Measurements from ENCODE around the gene ZNF407.

The ZNF407 gene

DNA sequence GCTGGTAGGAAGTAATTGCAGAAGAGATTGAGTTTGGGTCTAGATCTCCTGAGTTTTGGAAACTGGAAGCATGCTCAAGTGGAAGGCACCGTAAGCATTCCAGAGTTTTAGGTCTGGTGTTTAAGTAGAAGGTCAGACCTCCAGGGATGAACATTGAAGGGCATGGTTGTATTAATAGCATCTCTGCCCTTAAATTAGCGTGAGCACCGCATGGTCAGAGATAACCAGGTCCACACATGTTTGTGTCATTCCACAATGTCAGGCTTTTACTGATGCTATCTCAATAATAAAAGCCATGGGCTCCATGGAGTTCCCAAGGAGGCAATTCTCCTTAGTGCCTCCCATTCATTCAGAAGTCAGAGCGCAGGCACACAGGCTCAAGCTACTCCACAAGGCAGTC, 28.3 kb upstream of the ZNF407 start:
- H3K4me3 ChIP-seq (ENCODE audit: control insufficient read depth, low read depth, low read length), result no peak overlapping the region
- TF ChIP-seq, protein P1, sequence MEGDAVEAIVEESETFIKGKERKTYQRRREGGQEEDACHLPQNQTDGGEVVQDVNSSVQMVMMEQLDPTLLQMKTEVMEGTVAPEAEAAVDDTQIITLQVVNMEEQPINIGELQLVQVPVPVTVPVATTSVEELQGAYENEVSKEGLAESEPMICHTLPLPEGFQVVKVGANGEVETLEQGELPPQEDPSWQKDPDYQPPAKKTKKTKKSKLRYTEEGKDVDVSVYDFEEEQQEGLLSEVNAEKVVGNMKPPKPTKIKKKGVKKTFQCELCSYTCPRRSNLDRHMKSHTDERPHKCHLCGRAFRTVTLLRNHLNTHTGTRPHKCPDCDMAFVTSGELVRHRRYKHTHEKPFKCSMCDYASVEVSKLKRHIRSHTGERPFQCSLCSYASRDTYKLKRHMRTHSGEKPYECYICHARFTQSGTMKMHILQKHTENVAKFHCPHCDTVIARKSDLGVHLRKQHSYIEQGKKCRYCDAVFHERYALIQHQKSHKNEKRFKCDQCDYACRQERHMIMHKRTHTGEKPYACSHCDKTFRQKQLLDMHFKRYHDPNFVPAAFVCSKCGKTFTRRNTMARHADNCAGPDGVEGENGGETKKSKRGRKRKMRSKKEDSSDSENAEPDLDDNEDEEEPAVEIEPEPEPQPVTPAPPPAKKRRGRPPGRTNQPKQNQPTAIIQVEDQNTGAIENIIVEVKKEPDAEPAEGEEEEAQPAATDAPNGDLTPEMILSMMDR (conservative IDR thresholded peaks at IDR 0.05; ENCODE audit: control insufficient read depth, insufficient read depth, low read depth, low read length), result no peak
- DNase-seq (ENCODE audit: low read depth), result no peak

DNA sequence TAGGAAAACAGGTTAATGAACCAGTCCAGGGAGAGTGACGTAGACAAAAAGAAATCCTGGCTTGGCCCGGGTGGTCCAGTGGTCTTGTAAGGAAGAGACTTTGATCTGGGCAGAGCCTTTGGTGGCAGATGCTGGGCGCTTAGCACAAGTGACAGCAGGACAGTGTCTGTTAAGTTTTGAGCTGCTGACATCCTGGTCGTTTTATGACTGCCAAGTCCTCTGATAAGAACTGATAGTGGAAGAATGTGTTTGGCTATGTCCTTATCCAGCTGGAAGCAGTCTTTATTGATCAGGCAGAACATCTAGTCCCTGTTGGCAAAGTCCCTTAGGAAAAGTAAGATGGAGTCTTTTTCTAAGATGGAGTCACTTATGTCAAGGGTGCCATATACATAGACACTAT, 27.4 kb upstream of the ZNF407 start:
- TF ChIP-seq, protein P1 (conservative IDR thresholded peaks at IDR 0.05; ENCODE audit: control insufficient read depth, insufficient read depth, low read depth, low read length), result no peak
- no peak for DNase-seq (ENCODE audit: low read depth)
- no peak overlapping the region for H3K4me3 ChIP-seq (ENCODE audit: control insufficient read depth, low read depth, low read length)

DNA sequence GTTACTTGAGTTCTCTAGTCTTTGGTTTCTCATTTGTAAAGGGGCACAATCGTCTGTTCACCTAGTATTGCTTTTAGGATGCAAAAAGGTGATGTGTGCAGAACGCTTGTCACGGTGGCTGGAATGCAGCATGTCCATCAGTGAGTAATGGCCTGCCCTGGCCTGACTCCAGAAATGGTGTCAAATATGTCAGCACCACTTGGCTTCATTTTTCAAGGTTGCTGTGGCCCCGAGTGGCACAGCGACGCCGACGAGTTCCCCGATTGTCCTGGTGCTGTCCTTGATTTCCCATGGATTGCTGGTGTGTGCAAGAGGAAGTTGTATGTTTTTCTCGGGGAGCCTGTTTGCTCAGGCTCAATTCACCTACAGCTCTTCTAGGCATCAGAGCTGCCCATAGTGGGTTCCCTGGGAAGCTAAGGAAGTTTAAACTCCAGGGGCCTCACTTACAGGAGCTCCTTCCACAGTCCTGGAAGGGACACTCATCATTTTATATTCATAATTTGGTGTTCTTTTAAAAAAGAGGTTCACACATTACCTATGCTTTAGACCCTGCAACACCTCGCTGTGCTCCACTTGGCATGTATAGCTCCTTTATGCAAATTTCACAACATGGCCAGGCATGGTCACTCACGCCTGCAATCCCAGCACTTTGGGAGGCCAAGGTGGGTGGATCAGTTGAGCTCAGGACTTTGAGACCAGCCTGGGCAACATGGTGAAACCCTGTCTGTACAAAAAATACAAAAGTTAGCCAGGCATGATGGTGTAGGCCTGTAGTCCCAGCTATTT, 25.6 kb upstream of the ZNF407 start:
- TF ChIP-seq, protein P1 (conservative IDR thresholded peaks at IDR 0.05; ENCODE audit: control insufficient read depth, insufficient read depth, low read depth, low read length), result no peak
- H3K4me3 ChIP-seq (ENCODE audit: control insufficient read depth, low read depth, low read length), result no peak overlapping the region
- no peak for DNase-seq (ENCODE audit: low read depth)

DNA sequence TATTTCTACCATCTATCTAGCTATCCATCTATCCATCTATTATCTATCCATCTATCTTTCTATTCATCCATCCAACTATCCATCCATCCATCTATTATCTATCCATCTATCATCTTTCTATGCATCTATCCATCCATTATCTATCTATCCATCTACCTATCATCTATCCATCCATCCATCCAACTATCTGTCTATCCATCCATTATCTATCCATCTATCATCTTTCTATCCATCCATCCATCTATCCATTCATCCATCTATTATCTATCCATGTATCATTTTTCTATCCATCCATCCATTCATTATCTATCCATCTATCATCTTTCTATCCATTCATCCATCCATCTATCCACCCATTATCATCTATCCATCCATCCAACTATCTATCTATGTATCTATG, 24.6 kb upstream of the ZNF407 start:
- H3K4me3 ChIP-seq (ENCODE audit: control insufficient read depth, low read depth, low read length), result no peak overlapping the region
- DNase-seq (ENCODE audit: low read depth), result no peak
- TF ChIP-seq, protein P1 (conservative IDR thresholded peaks at IDR 0.05; ENCODE audit: control insufficient read depth, insufficient read depth, low read depth, low read length), result no peak

DNA sequence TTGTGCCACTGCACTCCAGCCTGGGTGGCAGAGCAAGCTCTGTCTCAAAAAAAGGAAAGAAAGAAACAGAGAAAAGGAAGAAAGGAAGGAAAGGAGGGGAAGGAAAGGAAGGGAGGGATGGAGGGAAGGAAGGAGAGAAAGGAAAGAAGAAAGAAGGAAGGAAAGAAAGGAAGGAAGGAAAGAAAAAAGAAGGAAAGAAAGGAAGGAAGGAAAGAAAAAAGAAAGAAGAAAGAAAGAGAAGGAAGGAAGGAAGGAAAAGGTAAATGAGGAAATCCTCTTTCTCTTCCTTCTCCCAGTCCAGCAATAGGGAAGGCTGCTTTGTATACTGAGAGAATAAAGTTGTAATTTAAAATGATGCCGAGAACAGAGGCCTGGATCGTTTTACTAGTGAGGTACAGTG, 22.8 kb upstream of the ZNF407 start:
- H3K4me3 ChIP-seq (ENCODE audit: control insufficient read depth, low read depth, low read length), result no peak overlapping the region
- no peak for DNase-seq (ENCODE audit: low read depth)
- TF ChIP-seq, protein P1 (conservative IDR thresholded peaks at IDR 0.05; ENCODE audit: control insufficient read depth, insufficient read depth, low read depth, low read length), result no peak

DNA sequence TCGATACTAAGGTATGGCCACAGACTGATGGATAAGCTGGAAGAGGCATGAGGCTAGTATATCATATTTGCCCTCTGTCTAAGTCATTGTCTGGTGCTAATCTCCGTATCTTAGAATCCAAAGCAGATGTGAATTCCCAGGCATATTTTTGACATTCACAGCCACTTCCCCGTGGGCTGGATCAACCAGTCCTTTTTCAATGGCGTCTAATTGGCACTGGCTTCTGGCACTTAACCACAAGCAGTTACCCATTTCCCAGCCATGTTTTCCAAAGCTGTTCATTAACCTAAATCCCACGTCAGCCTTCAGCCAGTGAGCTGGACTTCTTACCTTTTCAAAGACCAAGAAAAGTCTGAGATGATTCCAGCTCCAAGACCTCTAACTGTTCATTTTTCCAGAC, 20.7 kb upstream of the ZNF407 start:
- no peak overlapping the region for H3K4me3 ChIP-seq (ENCODE audit: control insufficient read depth, low read depth, low read length)
- TF ChIP-seq, protein P1 (conservative IDR thresholded peaks at IDR 0.05; ENCODE audit: control insufficient read depth, insufficient read depth, low read depth, low read length), result no peak
- DNase-seq (ENCODE audit: low read depth), result no peak

Measured in fibroblast of mammary gland (primary cell).